Esophagus squamous epithelium (tissue), 5 donors: ENCODE measurements around the gene KCNMB3. TPM values are rescaled to one million over a fixed set of nuclear protein-coding genes. Genes with fewer than 3 reads are reported as not detected.

Experiments
- DNase-seq: peaks from one replicate; lab custom pipeline; 2025; lab: John Stamatoyannopoulos, UW
- H3K27ac ChIP-seq, 4 donors: fragments of 200-600 bp; sonication (generic); one replicate each; pipeline ENCODE4 v1.5.1; 2016 to 2019; ENCODE audit warnings: mild to moderate bottlenecking in 1 of 4
- H3K27me3 ChIP-seq, 4 donors: fragments of 200-600 bp; sonication (generic); 1 replicate in 3 of 4; 2 replicates in 1 of 4; pipeline versions ENCODE4 v1.5.1 to v1.6.0; 2017 to 2021; ENCODE audit warnings: antibody characterized with exemption in 1 of 4
- H3K36me3 ChIP-seq, 3 donors: fragments of 200-600 bp; sonication (generic); one replicate each; pipeline ENCODE4 v1.5.1; 2016 to 2019
- H3K4me1 ChIP-seq, 3 donors: fragments of 200-600 bp; sonication (generic); one replicate each; pipeline ENCODE4 v1.5.1; 2017 to 2019
- H3K4me3 ChIP-seq, 4 donors: fragments of 200-600 bp; sonication (generic); 1 replicate in 3 of 4; 2 replicates in 1 of 4; pipeline ENCODE4 v1.5.1; 2016 to 2019; ENCODE audit warnings: mild to moderate bottlenecking in 2 of 4, moderate library complexity in 1 of 4
- H3K9me3 ChIP-seq, 3 donors: fragments of 200-600 bp; sonication (generic); one replicate each; pipeline ENCODE4 v1.5.1; 2016 to 2019
- CTCF ChIP-seq, 6 experiments: fragments of 450-650 bp in 4 of 6; fragments of 200-600 bp in 2 of 6; sonication (generic) in 2 of 6; IDR thresholded peaks; one replicate each; pipeline ENCODE4 v1.5.1; 2016 to 2019; ENCODE audit warnings: antibody characterized with exemption in 6 of 6, mild to moderate bottlenecking in 4 of 6, moderate library complexity in 4 of 6
- POLR2A ChIP-seq, 4 donors: fragments of 450-650 bp; IDR thresholded peaks; one replicate each; pipeline ENCODE4 v1.6.1; 2017; ENCODE audit warnings: antibody characterized with exemption in 4 of 4, mild to moderate bottlenecking in 4 of 4, moderate library complexity in 3 of 4
- WGBS, 2 donors: methylation state at CpG; one replicate each; pipeline ENCODE4 v1.1.5; 2018; 5-methylcytosine and 5-hydroxymethylcytosine counted together
- intact Hi-C: fragments of 100-400 bp; cut with DNase I; formaldehyde crosslinking; loops from one replicate; pipeline ENCODE4 v1.15.0; 2022
- total RNA-seq, 4 donors: library from RNA; depleted of rRNA; stranded (reverse); fragments of >200 nt; gene quantifications; one replicate each; pipeline ENCODE4 v1.1.0, GENCODE V29; 2016
- donor health status: DM: yes; HTN: yes; CAD: no.

KCNMB3 gene
- total RNA-seq, 4 donors from 2014 or later = 0.15 to 1.6 (median 1.2) TPM

DNA sequence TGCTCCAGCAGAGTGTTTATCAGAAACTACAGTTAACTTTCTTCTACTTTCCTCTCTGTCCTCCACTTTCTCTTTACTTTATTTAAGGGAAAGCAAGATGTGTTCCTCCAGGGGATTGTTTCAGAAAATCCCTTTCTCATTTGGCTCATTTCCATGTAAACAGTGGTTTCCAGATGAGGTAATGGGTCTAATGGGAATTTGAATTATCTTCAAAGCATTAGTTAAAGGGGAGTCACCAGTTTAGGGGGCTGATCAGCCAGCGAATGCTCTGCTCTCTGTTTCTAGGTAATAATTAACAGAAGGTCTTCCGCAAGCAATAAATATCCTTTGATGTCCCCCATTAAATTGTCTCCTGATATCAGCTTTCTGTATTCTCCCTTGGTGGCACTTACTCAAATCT lies 41.5 kb upstream of the KCNMB3 start:
- intact Hi-C loops = no loop called here
- TF ChIP-seq POLR2A (IDR thresholded peaks at IDR 0.05) = no peak
- no peak for TF ChIP-seq CTCF (IDR thresholded peaks at IDR 0.05)
- no peak overlapping the region for H3K4me3 ChIP-seq
- no peak overlapping the region for H3K27ac ChIP-seq
- DNase-seq = no peak
- no peaks in the 10 kb centered on the region for H3K9me3 ChIP-seq
- H3K4me1 ChIP-seq = no peaks in the 10 kb centered on the region
- no peaks in the 10 kb centered on the region for H3K27me3 ChIP-seq
- WGBS, 2 donors = 66 to 77% methylated on average over 2 of the region's 2 CpGs
- H3K36me3 ChIP-seq = no peaks in the 10 kb centered on the region

DNA sequence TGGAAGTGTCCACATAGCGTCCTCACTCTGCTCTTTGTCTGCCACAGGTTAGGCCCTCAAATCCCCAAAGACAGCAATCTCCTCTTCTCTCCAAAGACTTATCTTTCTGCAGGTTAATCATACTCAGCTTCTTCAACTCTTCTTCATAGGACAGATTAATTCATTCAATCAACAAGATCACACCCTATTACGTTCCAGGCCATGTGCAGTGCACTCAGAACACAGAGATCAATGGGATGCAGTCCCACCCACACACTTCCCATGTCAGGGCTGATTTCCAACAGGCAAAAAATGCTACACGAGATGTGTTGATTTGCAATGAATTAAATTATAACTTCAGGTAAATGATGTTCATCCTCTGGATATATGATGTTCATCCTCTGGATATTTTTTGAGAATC lies 38.4 kb upstream of the KCNMB3 start:
- WGBS, 2 donors = 48 to 56% methylated on average over 3 of the region's 3 CpGs

DNA sequence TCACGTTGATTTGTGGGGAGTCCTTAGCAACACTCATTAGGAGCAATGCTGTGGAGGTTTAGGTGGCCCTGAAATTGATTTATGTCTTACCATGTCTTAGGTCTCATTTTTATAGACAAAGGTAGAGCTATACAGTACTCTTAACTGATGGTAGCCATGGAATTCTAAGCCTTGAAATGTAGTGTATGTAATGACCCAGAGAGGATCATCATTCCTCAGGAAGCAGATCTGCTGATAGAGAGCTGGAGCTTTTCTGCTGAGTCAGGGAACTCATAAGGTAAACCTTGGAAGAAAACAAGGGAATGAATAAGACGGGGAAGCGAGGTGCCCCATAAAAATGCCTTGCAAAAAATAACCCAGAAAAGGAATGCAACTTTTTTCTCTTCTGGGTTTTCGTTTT lies 37.9 kb upstream of the KCNMB3 start:
- intact Hi-C loops = no loop called here
- 60 to 64% methylated on average over 4 of the region's 4 CpGs for WGBS, 2 donors
- H3K4me3 ChIP-seq = no peak overlapping the region

More for the DNA sequence above, 38.4 kb upstream of the KCNMB3 start:
- no peak for DNase-seq
- intact Hi-C loops = no loop called here
- Histone ChIP-seq H3K9me3 (no peaks in the 10 kb centered on the region), H3K4me3 (no peak overlapping the region), H3K4me1 (no peaks in the 10 kb centered on the region), H3K27ac (no peak overlapping the region), H3K27me3 (no peaks in the 10 kb centered on the region), H3K36me3 (no peaks in the 10 kb centered on the region)
- TF ChIP-seq POLR2A (IDR thresholded peaks at IDR 0.05) = no peak
- no peak for TF ChIP-seq CTCF (IDR thresholded peaks at IDR 0.05)

GRCh38 chr3:179286331-179286730 lies 35.4 kb upstream of the KCNMB3 start:
- intact Hi-C loops = no loop called here
- no peaks in the 10 kb centered on the region for H3K36me3 ChIP-seq
- no peaks in the 10 kb centered on the region for H3K4me1 ChIP-seq
- WGBS, 2 donors = 89 to 90% methylated on average over 3 to 6 of the region's 6 CpGs
- no peak for DNase-seq
- H3K4me3 ChIP-seq = no peak overlapping the region
- no peak for TF ChIP-seq POLR2A (IDR thresholded peaks at IDR 0.05)
- TF ChIP-seq CTCF (IDR thresholded peaks at IDR 0.05) = no peak
- no peak overlapping the region for H3K27ac ChIP-seq
- H3K9me3 ChIP-seq = no peaks in the 10 kb centered on the region
- no peaks in the 10 kb centered on the region for H3K27me3 ChIP-seq

More for the DNA sequence above, 37.9 kb upstream of the KCNMB3 start:
- Histone ChIP-seq H3K4me1 (no peaks in the 10 kb centered on the region), H3K9me3 (no peaks in the 10 kb centered on the region), H3K27ac (no peak overlapping the region), H3K27me3 (no peaks in the 10 kb centered on the region), H3K36me3 (no peaks in the 10 kb centered on the region)
- no peak for DNase-seq
- TF ChIP-seq CTCF (IDR thresholded peaks at IDR 0.05) (no peak), POLR2A (IDR thresholded peaks at IDR 0.05) (no peak)

- H3K27me3 ChIP-seq = peaks cover 0 to 5% (median 0%) of the 10 kb centered on the region in 4 donors
- no peaks in the 10 kb centered on the region for H3K36me3 ChIP-seq
- WGBS, 2 donors = 69 to 74% methylated on average over 3 of the region's 3 CpGs
- intact Hi-C loops = no loop called here
- no peak overlapping the region for H3K27ac ChIP-seq
- no peak for DNase-seq
- no peaks in the 10 kb centered on the region for H3K9me3 ChIP-seq
- H3K4me3 ChIP-seq = no peak overlapping the region
- no peak for TF ChIP-seq CTCF (IDR thresholded peaks at IDR 0.05)
- TF ChIP-seq POLR2A (IDR thresholded peaks at IDR 0.05) = no peak
- H3K4me1 ChIP-seq = no peaks in the 10 kb centered on the region
Measured at GRCh38 chr3:179281825-179282224, 30.9 kb upstream of the KCNMB3 start.
